Esophagus squamous epithelium (tissue), 4 donors: ENCODE data around the gene MPI.

ENCODE experiments used
- CTCF ChIP-seq, 6 experiments: fragments of 450-650 bp in 4 of 6; fragments of 200-600 bp in 2 of 6; sonication (generic) in 2 of 6; IDR thresholded peaks; one replicate each; pipeline ENCODE4 v1.5.1; 2016 to 2019; ENCODE audit warnings: antibody characterized with exemption in 6 of 6, mild to moderate bottlenecking in 4 of 6, moderate library complexity in 4 of 6
- POLR2A ChIP-seq, 4 donors: fragments of 450-650 bp; IDR thresholded peaks; one replicate each; pipeline ENCODE4 v1.6.1; 2017; ENCODE audit warnings: antibody characterized with exemption in 4 of 4, mild to moderate bottlenecking in 4 of 4, moderate library complexity in 3 of 4

- no peak for TF ChIP-seq CTCF (IDR thresholded peaks at IDR 0.05)
- TF ChIP-seq POLR2A (IDR thresholded peaks at IDR 0.05) = no peak
Measured at GRCh38 chr15:74888716-74889115, 1.1 kb upstream of the MPI start.
